ENCODE results near the gene REV3L. TPM values are rescaled to one million over a fixed set of nuclear protein-coding genes. Genes with fewer than 3 reads are reported as not detected.

Gene REV3L
- polyA plus RNA-seq, 4 donors, result 4.2 to 16.8 (median 8.4) TPM

DNA sequence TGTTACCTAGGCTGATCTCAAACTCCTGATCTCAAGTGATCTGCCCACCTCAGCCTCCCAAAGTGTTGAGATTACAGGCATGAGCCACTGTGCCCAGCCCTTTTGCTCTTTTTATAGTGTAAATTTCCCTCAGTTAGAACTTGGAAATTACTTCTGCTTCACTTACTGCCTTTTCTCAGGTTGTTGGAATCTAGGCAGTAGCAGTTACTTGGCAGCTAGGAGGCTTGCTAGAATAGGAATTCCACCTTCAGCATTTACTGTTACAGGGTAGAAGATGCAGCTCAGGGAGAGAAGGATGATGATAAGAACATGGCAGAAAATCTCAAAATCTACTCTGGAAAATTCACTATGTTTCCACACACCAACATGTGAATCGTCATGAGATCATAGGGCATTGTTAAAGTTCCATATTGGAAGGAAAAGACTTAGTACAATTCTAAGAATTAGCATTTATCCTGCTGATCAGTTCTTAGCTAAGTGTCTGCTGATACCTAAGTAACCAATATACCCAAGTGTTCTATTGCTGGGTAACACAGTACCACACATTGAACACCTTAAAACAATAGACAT, 213.5 kb downstream of the REV3L start:
- Histone ChIP-seq H3K27me3 (ENCODE audit: control insufficient read depth in 3 of 3, insufficient read depth in 3 of 3, low read length in 3 of 3) (no peaks in the 10 kb centered on the region), H3K4me1 (ENCODE audit: control insufficient read depth in 3 of 3, insufficient read depth in 2 of 3, low read depth in 1 of 3, low read length in 2 of 3) (peaks cover 0 to 2% (median 0%) of the 10 kb centered on the region in 3 donors), H3K36me3 (ENCODE audit: control insufficient read depth in 3 of 3, insufficient read depth in 2 of 3, low read depth in 1 of 3, low read length in 3 of 3) (peaks cover 6 to 48% (median 7%) of the 10 kb centered on the region in 3 donors), H3K4me3 (ENCODE audit: low read depth in 1 of 3, low read length in 3 of 3) (no peak overlapping the region), H3K9me3 (ENCODE audit: control insufficient read depth in 2 of 2, insufficient read depth in 1 of 2, low read depth in 1 of 2, low read length in 1 of 2) (peaks cover 0 to 14% of the 10 kb centered on the region in 2 donors), H3K27ac (ENCODE audit: low read depth in 1 of 3, low read length in 2 of 3) (no peak overlapping the region)
- FAIRE-seq (no peak), DNase-seq (no peak)
- 95 to 100% (median 100%) methylated on average over 1 of the region's 1 CpG for WGBS, 3 donors

- DNase-seq (no peak), FAIRE-seq (no peak)
- Histone ChIP-seq H3K9me3 (ENCODE audit: control insufficient read depth in 2 of 2, insufficient read depth in 1 of 2, low read depth in 1 of 2, low read length in 1 of 2) (no peaks in the 10 kb centered on the region), H3K4me3 (ENCODE audit: low read depth in 1 of 3, low read length in 3 of 3) (no peak overlapping the region), H3K27ac (ENCODE audit: low read depth in 1 of 3, low read length in 2 of 3) (no peak overlapping the region), H3K27me3 (ENCODE audit: control insufficient read depth in 3 of 3, insufficient read depth in 3 of 3, low read length in 3 of 3) (no peaks in the 10 kb centered on the region), H3K4me1 (ENCODE audit: control insufficient read depth in 3 of 3, insufficient read depth in 2 of 3, low read depth in 1 of 3, low read length in 2 of 3) (peaks cover 0 to 2% (median 2%) of the 10 kb centered on the region in 3 donors), H3K36me3 (ENCODE audit: control insufficient read depth in 3 of 3, insufficient read depth in 2 of 3, low read depth in 1 of 3, low read length in 3 of 3) (peaks cover 5 to 41% (median 8%) of the 10 kb centered on the region in 3 donors)
- 75 to 88% (median 84%) methylated on average over 7 of the region's 7 CpGs for WGBS, 3 donors
These were observed 215.2 kb downstream of the REV3L start for GRCh38 chr6:111267764-111268333.

DNA sequence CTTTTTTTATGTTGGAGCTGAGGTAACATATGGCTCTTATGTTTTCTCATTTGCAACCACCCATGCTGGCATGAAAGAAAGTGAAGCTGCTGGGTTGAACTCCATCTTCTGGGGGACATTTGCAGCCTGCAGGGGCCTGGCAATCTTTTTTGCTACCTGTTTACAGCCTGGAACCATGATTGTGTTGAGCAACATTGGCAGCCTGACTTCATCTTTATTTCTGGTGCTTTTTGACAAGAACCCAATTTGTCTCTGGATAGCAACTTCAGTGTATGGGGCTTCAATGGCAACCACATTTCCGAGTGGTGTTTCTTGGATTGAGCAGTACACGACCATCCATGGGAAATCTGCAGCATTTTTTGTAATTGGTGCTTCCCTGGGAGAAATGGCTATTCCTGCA, 216.7 kb downstream of the REV3L start:
- 92 to 95% (median 95%) methylated on average over 2 of the region's 2 CpGs for WGBS, 3 donors
- Histone ChIP-seq H3K4me1 (ENCODE audit: control insufficient read depth in 3 of 3, insufficient read depth in 2 of 3, low read depth in 1 of 3, low read length in 2 of 3) (peaks cover 2 to 7% (median 6%) of the 10 kb centered on the region in 3 donors), H3K36me3 (ENCODE audit: control insufficient read depth in 3 of 3, insufficient read depth in 2 of 3, low read depth in 1 of 3, low read length in 3 of 3) (peaks cover 5 to 35% (median 10%) of the 10 kb centered on the region in 3 donors), H3K27ac (ENCODE audit: low read depth in 1 of 3, low read length in 2 of 3) (no peak overlapping the region), H3K27me3 (ENCODE audit: control insufficient read depth in 3 of 3, insufficient read depth in 3 of 3, low read length in 3 of 3) (no peaks in the 10 kb centered on the region), H3K9me3 (ENCODE audit: control insufficient read depth in 2 of 2, insufficient read depth in 1 of 2, low read depth in 1 of 2, low read length in 1 of 2) (no peaks in the 10 kb centered on the region), H3K4me3 (ENCODE audit: low read depth in 1 of 3, low read length in 3 of 3) (no peak overlapping the region)
- DNase-seq, result no peak
- no peak for FAIRE-seq

DNA sequence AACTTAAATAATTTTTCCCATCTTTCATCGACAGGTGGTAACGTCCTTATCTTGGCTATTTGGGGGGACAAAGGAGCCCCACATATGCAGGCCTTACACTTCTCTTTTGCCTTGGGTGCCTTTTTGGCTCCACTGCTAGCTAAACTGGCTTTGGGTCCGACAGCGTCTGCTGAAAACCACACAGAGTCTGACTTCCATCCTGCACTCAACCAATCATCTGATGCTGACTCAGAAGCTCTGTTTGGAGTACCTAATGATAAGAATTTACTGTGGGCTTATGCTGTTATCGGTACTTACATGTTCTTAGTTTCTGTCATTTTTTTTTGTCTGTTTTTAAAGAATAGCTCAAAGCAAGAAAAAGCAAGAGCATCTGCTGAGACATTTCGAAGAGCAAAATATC, 217.2 kb downstream of the REV3L start:
- Histone ChIP-seq H3K4me1 (ENCODE audit: control insufficient read depth in 3 of 3, insufficient read depth in 2 of 3, low read depth in 1 of 3, low read length in 2 of 3) (peaks cover 2 to 7% (median 6%) of the 10 kb centered on the region in 3 donors), H3K27ac (ENCODE audit: low read depth in 1 of 3, low read length in 2 of 3) (no peak overlapping the region), H3K9me3 (ENCODE audit: control insufficient read depth in 2 of 2, insufficient read depth in 1 of 2, low read depth in 1 of 2, low read length in 1 of 2) (no peaks in the 10 kb centered on the region), H3K36me3 (ENCODE audit: control insufficient read depth in 3 of 3, insufficient read depth in 2 of 3, low read depth in 1 of 3, low read length in 3 of 3) (peaks cover 5 to 33% (median 10%) of the 10 kb centered on the region in 3 donors), H3K4me3 (ENCODE audit: low read depth in 1 of 3, low read length in 3 of 3) (no peak overlapping the region), H3K27me3 (ENCODE audit: control insufficient read depth in 3 of 3, insufficient read depth in 3 of 3, low read length in 3 of 3) (no peaks in the 10 kb centered on the region)
- no peak for FAIRE-seq
- no peak for DNase-seq
- WGBS, 3 donors, result 89 to 93% (median 92%) methylated on average over 6 of the region's 6 CpGs

- WGBS, 3 donors, result 90 to 95% (median 94%) methylated on average over 4 of the region's 4 CpGs
- H3K4me3 ChIP-seq (ENCODE audit: low read depth in 1 of 3, low read length in 3 of 3), result no peak overlapping the region
- no peak for FAIRE-seq
These were observed 219.2 kb downstream of the REV3L start for GRCh38 chr6:111263837-111264236.

GRCh38 chr6:111260570-111261298, 222.3 kb downstream of the REV3L start:
- peaks cover 5 to 9% (median 8%) of the 10 kb centered on the region in 3 donors for H3K4me1 ChIP-seq (ENCODE audit: control insufficient read depth in 3 of 3, insufficient read depth in 2 of 3, low read depth in 1 of 3, low read length in 2 of 3)
- no peaks in the 10 kb centered on the region for H3K27me3 ChIP-seq (ENCODE audit: control insufficient read depth in 3 of 3, insufficient read depth in 3 of 3, low read length in 3 of 3)
- DNase-seq (peak in 1 of 2 donors; percentile 23), FAIRE-seq (no peak)
- H3K36me3 ChIP-seq (ENCODE audit: control insufficient read depth in 3 of 3, insufficient read depth in 2 of 3, low read depth in 1 of 3, low read length in 3 of 3), result peaks cover 3 to 10% (median 3%) of the 10 kb centered on the region in 3 donors
- H3K27ac ChIP-seq (ENCODE audit: low read depth in 1 of 3, low read length in 2 of 3), result peak overlapping the region in 1 of 3 donors; percentile 43
- WGBS, 3 donors, result 38 to 78% (median 57%) methylated on average over 12 of the region's 12 CpGs
- no peaks in the 10 kb centered on the region for H3K9me3 ChIP-seq (ENCODE audit: control insufficient read depth in 2 of 2, insufficient read depth in 1 of 2, low read depth in 1 of 2, low read length in 1 of 2)
- H3K4me3 ChIP-seq (ENCODE audit: low read depth in 1 of 3, low read length in 3 of 3), result peak overlapping the region in 2 of 3 donors; percentile 64 to 82

More at GRCh38 chr6:111263837-111264236, 219.2 kb downstream of the REV3L start:
- Histone ChIP-seq H3K36me3 (ENCODE audit: control insufficient read depth in 3 of 3, insufficient read depth in 2 of 3, low read depth in 1 of 3, low read length in 3 of 3) (peaks cover 5 to 23% (median 10%) of the 10 kb centered on the region in 3 donors), H3K4me1 (ENCODE audit: control insufficient read depth in 3 of 3, insufficient read depth in 2 of 3, low read depth in 1 of 3, low read length in 2 of 3) (peaks cover 6 to 9% (median 7%) of the 10 kb centered on the region in 3 donors), H3K27me3 (ENCODE audit: control insufficient read depth in 3 of 3, insufficient read depth in 3 of 3, low read length in 3 of 3) (no peaks in the 10 kb centered on the region), H3K27ac (ENCODE audit: low read depth in 1 of 3, low read length in 2 of 3) (no peak overlapping the region), H3K9me3 (ENCODE audit: control insufficient read depth in 2 of 2, insufficient read depth in 1 of 2, low read depth in 1 of 2, low read length in 1 of 2) (no peaks in the 10 kb centered on the region)
- DNase-seq, result no peak

- WGBS, 3 donors, result 0 to 1% (median 0%) methylated on average over 45 to 59 of the region's 59 CpGs
- H3K4me3 ChIP-seq (ENCODE audit: low read depth in 1 of 3, low read length in 3 of 3), result peak overlapping the region; percentile 64 to 82 (median 80)
- H3K9me3 ChIP-seq (ENCODE audit: control insufficient read depth in 2 of 2, insufficient read depth in 1 of 2, low read depth in 1 of 2, low read length in 1 of 2), result no peaks in the 10 kb centered on the region
- peak; percentile 99 to 100 for DNase-seq
- FAIRE-seq, result no peak
- peak overlapping the region; percentile 80 to 96 (median 90) for H3K27ac ChIP-seq (ENCODE audit: low read depth in 1 of 3, low read length in 2 of 3)
- peaks cover 5 to 9% (median 8%) of the 10 kb centered on the region in 3 donors for H3K4me1 ChIP-seq (ENCODE audit: control insufficient read depth in 3 of 3, insufficient read depth in 2 of 3, low read depth in 1 of 3, low read length in 2 of 3)
- H3K36me3 ChIP-seq (ENCODE audit: control insufficient read depth in 3 of 3, insufficient read depth in 2 of 3, low read depth in 1 of 3, low read length in 3 of 3), result peaks cover 2 to 6% (median 3%) of the 10 kb centered on the region in 3 donors
- H3K27me3 ChIP-seq (ENCODE audit: control insufficient read depth in 3 of 3, insufficient read depth in 3 of 3, low read length in 3 of 3), result peaks cover 0 to 2% (median 0%) of the 10 kb centered on the region in 3 donors
These were observed 223.8 kb downstream of the REV3L start for GRCh38 chr6:111259089-111259831.

DNA sequence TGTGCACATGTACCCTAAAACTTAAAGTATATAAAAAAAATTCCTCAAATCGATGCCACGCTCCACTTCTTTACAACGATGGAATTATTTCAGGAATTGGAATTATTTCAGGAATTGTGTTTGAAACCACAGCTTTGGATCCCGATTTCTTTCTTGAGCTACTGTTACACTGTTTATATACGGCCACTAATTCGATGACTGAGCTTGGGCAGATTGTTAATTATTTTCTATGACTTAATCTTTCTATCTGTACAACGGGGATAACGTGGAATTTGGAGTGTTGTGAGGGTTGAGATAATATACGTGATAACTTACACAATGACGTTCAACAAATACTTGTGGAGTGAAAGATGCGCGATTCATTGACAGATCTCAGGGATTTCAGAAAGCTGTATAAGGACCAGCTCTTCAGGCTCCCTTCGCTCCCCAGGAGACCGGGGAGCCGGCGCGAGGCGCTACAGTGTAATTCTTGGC, 224.4 kb downstream of the REV3L start:
- peak overlapping the region in 2 of 3 donors; percentile 18 to 64 for H3K27ac ChIP-seq (ENCODE audit: low read depth in 1 of 3, low read length in 2 of 3)
- 17 to 19% (median 18%) methylated on average over 18 of the region's 18 CpGs for WGBS, 3 donors
- no peak for FAIRE-seq
- no peak for DNase-seq
- H3K27me3 ChIP-seq (ENCODE audit: control insufficient read depth in 3 of 3, insufficient read depth in 3 of 3, low read length in 3 of 3), result peaks cover 0 to 2% (median 0%) of the 10 kb centered on the region in 3 donors
- no peaks in the 10 kb centered on the region for H3K9me3 ChIP-seq (ENCODE audit: control insufficient read depth in 2 of 2, insufficient read depth in 1 of 2, low read depth in 1 of 2, low read length in 1 of 2)
- peaks cover 5 to 8% (median 7%) of the 10 kb centered on the region in 3 donors for H3K4me1 ChIP-seq (ENCODE audit: control insufficient read depth in 3 of 3, insufficient read depth in 2 of 3, low read depth in 1 of 3, low read length in 2 of 3)
- peak overlapping the region in 1 of 3 donors; percentile 11 for H3K4me3 ChIP-seq (ENCODE audit: low read depth in 1 of 3, low read length in 3 of 3)
- H3K36me3 ChIP-seq (ENCODE audit: control insufficient read depth in 3 of 3, insufficient read depth in 2 of 3, low read depth in 1 of 3, low read length in 3 of 3), result peaks cover 0 to 6% (median 2%) of the 10 kb centered on the region in 3 donors

Measured in small intestine (tissue), 7 donors.